ENCODE measurements around the gene SYNE3.

SYNE3 gene

GRCh38 chr14:95504135-95505029 is 12.1 kb downstream of the SYNE3 start:
- no peak for DNase-seq

- no peak for DNase-seq
Measured at GRCh38 chr14:95503365-95504134, 12.9 kb downstream of the SYNE3 start.

- no peak for DNase-seq
Measured at GRCh38 chr14:95502381-95502950, 14.0 kb downstream of the SYNE3 start.

- no peak for DNase-seq
Measured at GRCh38 chr14:95500772-95501401, 15.6 kb downstream of the SYNE3 start.

- no peak for DNase-seq
Measured at GRCh38 chr14:95500201-95500681, 16.2 kb downstream of the SYNE3 start.

- no peak for DNase-seq
Measured at GRCh38 chr14:95499354-95499750, 17.1 kb downstream of the SYNE3 start.

- DNase-seq: no peak
Measured at GRCh38 chr14:95498622-95499353, 17.7 kb downstream of the SYNE3 start.

GRCh38 chr14:95497561-95498011 is 18.9 kb downstream of the SYNE3 start:
- DNase-seq: no peak

- DNase-seq: no peak
Measured at GRCh38 chr14:95496690-95497259, 19.7 kb downstream of the SYNE3 start.

GRCh38 chr14:95496111-95496681 is 20.3 kb downstream of the SYNE3 start:
- DNase-seq: no peak

- no peak for DNase-seq
Measured at GRCh38 chr14:95495538-95496025, 20.9 kb downstream of the SYNE3 start.

GRCh38 chr14:95495076-95495475 is 21.4 kb downstream of the SYNE3 start:
- DNase-seq: no peak

GRCh38 chr14:95494456-95494855 is 22.0 kb downstream of the SYNE3 start:
- DNase-seq: no peak

GRCh38 chr14:95493976-95494375 is 22.5 kb downstream of the SYNE3 start:
- no peak for DNase-seq

GRCh38 chr14:95493503-95493902 is 22.9 kb downstream of the SYNE3 start:
- DNase-seq: peak; percentile 26

- no peak for DNase-seq
Measured at GRCh38 chr14:95491936-95492608, 24.4 kb downstream of the SYNE3 start.

- no peak for DNase-seq
Measured at GRCh38 chr14:95490727-95491451, 25.6 kb downstream of the SYNE3 start.

- no peak for DNase-seq
Measured at GRCh38 chr14:95490138-95490509, 26.3 kb downstream of the SYNE3 start.

- peak; percentile 24 for DNase-seq
Measured at GRCh38 chr14:95489214-95490137, 27.0 kb downstream of the SYNE3 start.
